ENCODE measurements around the gene RSPH6A.

DNA sequence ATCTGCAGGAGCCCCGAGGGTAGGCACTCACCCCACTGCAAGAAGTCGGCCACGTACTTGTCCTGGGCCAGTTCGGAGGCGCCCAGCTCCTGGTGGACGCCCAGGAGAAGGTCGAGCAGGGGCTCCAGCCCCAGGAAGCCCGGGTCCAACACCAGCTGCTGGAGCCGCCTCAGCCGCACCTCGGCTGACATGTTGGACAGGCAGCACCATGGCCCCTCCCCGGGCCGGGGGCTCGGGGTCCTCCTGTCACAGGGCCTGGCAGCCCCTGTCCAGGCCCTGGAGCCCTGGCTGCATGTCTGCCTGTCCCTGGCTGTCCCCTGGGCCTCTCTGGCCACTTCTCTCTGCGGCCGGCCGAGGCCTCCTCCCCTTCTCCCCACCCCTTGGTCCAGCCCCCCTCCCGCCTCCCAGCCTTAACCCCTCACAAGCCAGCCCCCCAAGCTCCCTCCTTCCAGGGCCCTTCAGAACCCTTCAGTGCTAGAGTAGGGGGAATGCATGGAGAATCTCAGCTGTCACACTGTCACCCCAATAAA, 32.9 kb downstream of the RSPH6A start, which contains the start of gene DMPK:
- TF ChIP-seq EZH2phosphoT487 (IDR thresholded peaks at IDR 0.05; ENCODE audit: low read depth, severe bottlenecking, unreplicated experiment) = no peak
- TF ChIP-seq, protein P1, sequence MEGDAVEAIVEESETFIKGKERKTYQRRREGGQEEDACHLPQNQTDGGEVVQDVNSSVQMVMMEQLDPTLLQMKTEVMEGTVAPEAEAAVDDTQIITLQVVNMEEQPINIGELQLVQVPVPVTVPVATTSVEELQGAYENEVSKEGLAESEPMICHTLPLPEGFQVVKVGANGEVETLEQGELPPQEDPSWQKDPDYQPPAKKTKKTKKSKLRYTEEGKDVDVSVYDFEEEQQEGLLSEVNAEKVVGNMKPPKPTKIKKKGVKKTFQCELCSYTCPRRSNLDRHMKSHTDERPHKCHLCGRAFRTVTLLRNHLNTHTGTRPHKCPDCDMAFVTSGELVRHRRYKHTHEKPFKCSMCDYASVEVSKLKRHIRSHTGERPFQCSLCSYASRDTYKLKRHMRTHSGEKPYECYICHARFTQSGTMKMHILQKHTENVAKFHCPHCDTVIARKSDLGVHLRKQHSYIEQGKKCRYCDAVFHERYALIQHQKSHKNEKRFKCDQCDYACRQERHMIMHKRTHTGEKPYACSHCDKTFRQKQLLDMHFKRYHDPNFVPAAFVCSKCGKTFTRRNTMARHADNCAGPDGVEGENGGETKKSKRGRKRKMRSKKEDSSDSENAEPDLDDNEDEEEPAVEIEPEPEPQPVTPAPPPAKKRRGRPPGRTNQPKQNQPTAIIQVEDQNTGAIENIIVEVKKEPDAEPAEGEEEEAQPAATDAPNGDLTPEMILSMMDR (IDR thresholded peaks at IDR 0.05; ENCODE audit: poor library complexity) = no peak

Data from hepatocyte (in vitro differentiated cells).